ENCODE results near the gene MACROH2A1.

DNA sequence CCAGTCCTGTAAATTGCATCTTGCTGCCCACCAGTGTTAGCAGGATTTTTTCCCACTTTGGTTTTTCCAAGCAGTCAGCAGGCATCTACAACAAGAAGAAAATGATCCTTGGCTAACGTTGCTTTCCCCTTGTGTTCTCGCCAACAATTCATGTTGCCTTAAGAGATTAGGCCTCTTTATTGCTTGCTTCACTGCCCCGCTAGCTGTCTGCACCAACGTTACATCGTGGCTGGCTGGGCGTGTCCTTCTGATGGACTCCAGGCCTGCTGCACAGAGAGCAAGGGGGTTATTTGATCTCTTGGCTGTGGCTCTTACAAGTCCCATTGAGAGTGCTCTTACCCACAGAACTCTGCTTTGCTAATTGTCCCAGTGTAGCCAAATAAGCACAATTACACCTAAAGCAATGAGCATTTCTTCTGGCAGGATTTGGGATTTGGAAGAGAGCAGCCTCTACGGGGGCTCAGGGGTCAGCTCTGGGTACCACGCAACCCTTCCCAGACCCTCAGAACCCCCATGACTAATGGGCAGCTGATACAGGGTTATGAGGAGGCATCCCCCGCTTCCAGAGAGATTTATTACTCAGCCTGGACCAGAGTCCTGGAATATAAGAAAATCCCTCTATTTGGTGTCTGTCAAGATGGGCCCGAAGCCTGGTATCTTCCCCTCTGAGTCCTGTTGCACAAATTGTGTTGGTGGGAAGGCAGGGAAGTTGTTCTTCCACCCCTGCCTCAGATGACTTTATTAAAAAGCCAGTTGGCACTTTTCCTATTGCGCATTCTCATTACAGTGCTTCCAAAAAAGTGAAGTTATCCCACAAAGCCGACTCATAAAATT, 30.5 kb upstream of the MACROH2A1 start:
- TF ChIP-seq YY1 (IDR thresholded peaks at IDR 0.05; ENCODE audit: low read depth) (no peak), RCOR1 (IDR thresholded peaks at IDR 0.05; ENCODE audit: low read length) (no peak), RFX5 (IDR thresholded peaks at IDR 0.05; ENCODE audit: low read length) (no peak), GABPA (IDR thresholded peaks at IDR 0.05; ENCODE audit: low read depth) (no peak), NRF1 (IDR thresholded peaks at IDR 0.05; ENCODE audit: low read depth, low read length) (no peak), EZH2phosphoT487 (IDR thresholded peaks at IDR 0.05; ENCODE audit: borderline replicate concordance, low read depth) (no peak), NFIC (IDR thresholded peaks at IDR 0.05; ENCODE audit: borderline replicate concordance) (no peak), EP300 (IDR thresholded peaks at IDR 0.05; ENCODE audit: borderline replicate concordance in 1 of 2, low read depth in 1 of 2, low read length in 1 of 2) (no peak), FOXM1 (IDR thresholded peaks at IDR 0.05; ENCODE audit: low read depth) (no peak)
- TF ChIP-seq, protein P1, sequence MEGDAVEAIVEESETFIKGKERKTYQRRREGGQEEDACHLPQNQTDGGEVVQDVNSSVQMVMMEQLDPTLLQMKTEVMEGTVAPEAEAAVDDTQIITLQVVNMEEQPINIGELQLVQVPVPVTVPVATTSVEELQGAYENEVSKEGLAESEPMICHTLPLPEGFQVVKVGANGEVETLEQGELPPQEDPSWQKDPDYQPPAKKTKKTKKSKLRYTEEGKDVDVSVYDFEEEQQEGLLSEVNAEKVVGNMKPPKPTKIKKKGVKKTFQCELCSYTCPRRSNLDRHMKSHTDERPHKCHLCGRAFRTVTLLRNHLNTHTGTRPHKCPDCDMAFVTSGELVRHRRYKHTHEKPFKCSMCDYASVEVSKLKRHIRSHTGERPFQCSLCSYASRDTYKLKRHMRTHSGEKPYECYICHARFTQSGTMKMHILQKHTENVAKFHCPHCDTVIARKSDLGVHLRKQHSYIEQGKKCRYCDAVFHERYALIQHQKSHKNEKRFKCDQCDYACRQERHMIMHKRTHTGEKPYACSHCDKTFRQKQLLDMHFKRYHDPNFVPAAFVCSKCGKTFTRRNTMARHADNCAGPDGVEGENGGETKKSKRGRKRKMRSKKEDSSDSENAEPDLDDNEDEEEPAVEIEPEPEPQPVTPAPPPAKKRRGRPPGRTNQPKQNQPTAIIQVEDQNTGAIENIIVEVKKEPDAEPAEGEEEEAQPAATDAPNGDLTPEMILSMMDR (IDR thresholded peaks at IDR 0.05): no peak
- TF ChIP-seq, protein P2, sequence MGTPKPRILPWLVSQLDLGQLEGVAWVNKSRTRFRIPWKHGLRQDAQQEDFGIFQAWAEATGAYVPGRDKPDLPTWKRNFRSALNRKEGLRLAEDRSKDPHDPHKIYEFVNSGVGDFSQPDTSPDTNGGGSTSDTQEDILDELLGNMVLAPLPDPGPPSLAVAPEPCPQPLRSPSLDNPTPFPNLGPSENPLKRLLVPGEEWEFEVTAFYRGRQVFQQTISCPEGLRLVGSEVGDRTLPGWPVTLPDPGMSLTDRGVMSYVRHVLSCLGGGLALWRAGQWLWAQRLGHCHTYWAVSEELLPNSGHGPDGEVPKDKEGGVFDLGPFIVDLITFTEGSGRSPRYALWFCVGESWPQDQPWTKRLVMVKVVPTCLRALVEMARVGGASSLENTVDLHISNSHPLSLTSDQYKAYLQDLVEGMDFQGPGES (IDR thresholded peaks at IDR 0.05; ENCODE audit: low read depth, low read length): no peak
- TF ChIP-seq, protein P3, sequence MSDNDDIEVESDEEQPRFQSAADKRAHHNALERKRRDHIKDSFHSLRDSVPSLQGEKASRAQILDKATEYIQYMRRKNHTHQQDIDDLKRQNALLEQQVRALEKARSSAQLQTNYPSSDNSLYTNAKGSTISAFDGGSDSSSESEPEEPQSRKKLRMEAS (IDR thresholded peaks at IDR 0.05; ENCODE audit: low read depth): no peak
- TF ChIP-seq, protein P4, sequence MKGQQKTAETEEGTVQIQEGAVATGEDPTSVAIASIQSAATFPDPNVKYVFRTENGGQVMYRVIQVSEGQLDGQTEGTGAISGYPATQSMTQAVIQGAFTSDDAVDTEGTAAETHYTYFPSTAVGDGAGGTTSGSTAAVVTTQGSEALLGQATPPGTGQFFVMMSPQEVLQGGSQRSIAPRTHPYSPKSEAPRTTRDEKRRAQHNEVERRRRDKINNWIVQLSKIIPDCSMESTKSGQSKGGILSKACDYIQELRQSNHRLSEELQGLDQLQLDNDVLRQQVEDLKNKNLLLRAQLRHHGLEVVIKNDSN (IDR thresholded peaks at IDR 0.05; ENCODE audit: borderline replicate concordance, low read depth): no peak

Data from SK-N-SH (cell line).